ENCODE data around the gene HUNK. TPM values are rescaled to one million over a fixed set of nuclear protein-coding genes. Genes with fewer than 3 reads are reported as not detected.

HUNK gene
- total RNA-seq (2022; extraction: Qiagen RNA extraction) = 1.2 to 1.6 TPM (median 1.5 TPM) in 5 replicates

GRCh38 chr21:31872452-31873274, at the start of gene HUNK:
Gene HUNK, plus strand, starts transcription at chr21:31873020. Its CDS starts 655 bp downstream, at chr21:31873675.

Other genes with a start within 250 kb of the HUNK start
- gene SOD1, start 213.3 kb upstream of the HUNK start, total RNA-seq (2022; extraction: Qiagen RNA extraction) = 361 to 477 TPM (median 379 TPM) in 5 replicates
- 15.0 to 23.5 TPM (median 21.1 TPM) in 5 replicates for gene SCAF4, start 140.9 kb upstream of the HUNK start, total RNA-seq (2022; extraction: Qiagen RNA extraction)

Measured in A549 treated with dexamethasone at 1 μM for 4 hours (cell line).